Activated T-cell treated with anti-CD3 and anti-CD28 coated beads, Interleukin-2, amount 50 U/mL, for 48 hours (primary cell): ENCODE measurements around the gene CDR2.
A peak's percentile ranks its signal among the peaks of the same experiment; 100 is the strongest.
"Not testable (repeated sequence)": the region's sequence is repeated elsewhere in the genome, so short reads cannot be mapped to it uniquely, and the experiment has no call there.

ENCODE experiments used
- DNase-seq, 2 experiments: peaks; one replicate each; pipeline ENCODE4 v3.0.0-alpha.2; 2020

The CDR2 gene

DNA sequence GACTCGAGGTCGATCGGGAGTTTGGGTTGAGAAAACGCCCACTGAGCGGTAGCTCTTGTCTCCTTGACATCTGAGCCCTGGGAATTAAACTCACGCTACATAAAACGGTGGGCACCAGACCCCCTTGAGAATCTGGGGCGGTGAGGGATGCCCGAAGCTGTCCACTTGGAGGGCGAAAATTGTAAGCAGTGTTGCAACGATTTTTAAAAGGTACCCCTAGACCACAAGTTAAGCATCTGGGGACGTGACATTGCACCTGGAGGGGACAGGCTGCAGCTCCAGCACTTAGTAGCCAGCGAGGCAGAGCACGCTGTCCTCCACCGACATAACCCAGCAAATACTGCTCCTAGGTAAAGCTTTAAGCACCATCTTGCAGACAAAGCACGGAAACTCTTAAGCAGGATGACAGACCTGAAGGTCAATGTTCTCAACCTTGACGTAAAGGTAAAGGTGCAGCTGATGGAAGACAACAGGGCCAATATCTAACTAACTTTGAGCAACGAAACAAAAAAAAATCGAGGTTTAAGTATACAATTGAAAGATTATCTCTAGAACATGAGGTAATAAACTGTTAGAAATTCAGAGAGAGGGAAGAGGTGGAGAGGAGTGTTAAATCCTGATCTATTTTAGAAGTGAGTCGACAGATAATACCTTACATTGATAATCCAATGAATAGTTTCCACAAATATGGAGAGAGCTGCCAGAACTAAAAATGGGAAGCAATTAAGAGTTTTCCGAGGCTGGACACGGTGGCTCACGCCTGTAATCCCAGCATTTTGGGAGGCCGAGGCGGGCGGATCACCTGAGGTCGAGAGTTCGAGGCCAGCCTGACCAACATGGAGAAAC, 921 bp upstream of the CDR2 start:
- DNase-seq = no peak

DNA sequence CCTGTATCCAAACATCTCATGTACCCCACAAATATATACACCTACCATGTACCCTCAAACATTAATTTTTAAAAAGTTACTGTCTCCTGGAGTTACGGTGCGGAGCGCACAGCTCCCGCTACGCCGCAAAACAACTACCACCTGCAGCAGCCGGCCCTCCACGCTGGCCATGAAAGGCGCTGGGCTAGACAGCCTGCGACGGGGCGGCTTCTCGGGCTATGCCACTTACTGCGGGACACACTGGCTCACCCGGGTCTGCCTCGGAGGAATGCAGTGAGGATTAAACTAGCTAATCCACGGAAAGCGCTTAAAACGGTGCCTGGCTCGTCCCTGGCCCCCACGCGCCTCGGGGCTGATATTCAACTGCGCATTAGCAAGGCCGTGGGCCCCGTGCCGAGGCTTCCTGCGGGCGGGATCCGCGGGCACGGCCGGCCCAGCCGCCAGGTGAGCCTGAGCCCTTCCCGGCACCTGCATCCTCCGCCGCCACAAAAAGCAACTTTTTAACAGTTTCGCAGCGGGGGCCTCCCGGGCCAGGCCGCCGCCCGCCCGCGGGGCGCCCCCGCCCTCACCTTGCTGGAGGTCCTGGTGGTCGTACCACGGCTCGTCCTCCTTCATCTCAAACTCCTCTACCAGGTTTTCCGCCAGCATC, 633 bp downstream of the CDR2 start:
- DNase-seq = peak; percentile 65 to 67

DNA sequence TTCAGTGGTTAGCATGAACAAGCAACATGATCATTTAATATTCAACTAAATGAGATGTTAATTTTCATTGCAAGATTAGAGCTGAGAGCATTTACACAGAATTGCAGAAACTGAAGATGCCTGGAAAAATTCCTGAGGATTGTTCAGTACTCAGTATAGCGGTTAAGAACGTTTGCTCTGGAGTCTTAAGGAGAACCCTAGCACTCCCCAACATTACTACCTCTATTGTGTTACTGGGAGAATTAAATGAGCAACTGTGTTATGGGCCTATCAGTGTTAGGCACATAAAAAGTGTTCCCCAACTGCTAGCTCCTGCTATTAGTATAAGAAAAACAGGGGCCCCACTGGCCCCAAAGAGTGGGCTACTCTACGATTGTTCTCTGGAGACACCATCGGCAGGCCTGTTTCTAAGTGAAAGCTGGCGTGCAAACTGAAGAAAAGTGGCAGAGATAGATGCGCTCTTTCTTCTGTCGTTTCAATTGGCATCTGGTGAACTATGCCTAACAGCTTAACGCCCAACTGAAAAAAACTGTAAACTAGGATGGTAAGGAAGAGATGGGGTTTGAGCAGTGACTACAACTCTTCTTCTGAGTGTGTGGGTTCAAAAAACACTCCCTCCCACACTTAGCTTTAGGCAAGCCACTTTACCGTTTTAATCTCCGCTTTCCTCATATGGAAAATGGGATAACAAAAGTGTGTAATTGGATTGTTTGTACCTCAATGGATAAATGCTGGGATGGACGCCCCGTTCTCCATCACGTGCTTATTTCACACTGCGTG, 1.3 kb downstream of the CDR2 start:
- DNase-seq = peak; percentile 26 to 44

- DNase-seq = no peak
Measured at GRCh38 chr16:22370038-22370820, 4.2 kb downstream of the CDR2 start.

- DNase-seq = no peak
Measured at GRCh38 chr16:22369221-22369811, 5.1 kb downstream of the CDR2 start.

- DNase-seq = not testable (repeated sequence)
Measured at GRCh38 chr16:22368200-22368826, 6.1 kb downstream of the CDR2 start.

GRCh38 chr16:22366889-22367288, 7.5 kb downstream of the CDR2 start:
- no peak for DNase-seq

DNA sequence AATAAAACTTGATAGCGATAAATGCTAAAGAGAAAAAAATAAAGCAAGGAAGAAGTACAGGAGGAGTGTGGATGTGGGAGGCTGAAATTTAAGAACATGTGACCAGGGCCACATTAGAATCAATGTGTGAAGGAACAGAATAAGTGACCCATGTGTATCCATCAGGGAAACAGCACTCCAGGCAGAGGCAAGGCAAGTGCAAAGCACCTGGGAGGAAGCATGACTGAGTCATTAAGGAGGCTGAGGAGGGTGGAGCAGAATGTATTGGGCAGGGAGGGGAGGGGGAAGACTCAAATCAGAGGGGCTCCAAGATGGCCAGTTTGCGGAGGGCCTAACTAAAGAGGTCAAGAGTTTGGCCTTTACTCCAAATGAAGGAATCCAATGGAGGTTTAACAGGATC, 8.0 kb downstream of the CDR2 start:
- DNase-seq = no peak

DNA sequence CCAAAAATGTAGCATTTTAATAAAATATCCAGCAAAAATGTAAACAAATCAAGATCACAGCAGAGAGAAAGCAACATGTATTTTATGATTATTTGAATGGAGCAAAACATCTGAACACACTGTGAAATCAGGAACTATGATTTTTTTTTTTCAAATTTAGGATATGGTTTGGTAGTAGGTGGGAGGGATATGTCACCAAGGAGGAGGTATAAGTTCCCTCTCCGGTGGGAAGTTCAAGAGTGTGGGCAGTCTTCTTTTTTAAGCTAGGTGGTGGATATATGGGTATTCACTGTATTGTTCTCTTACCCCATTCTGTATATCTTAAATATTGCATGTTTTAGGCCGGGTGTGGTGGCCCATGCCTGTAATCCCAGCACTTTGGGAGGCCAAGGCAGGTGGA, 10.2 kb downstream of the CDR2 start:
- DNase-seq = no peak

DNA sequence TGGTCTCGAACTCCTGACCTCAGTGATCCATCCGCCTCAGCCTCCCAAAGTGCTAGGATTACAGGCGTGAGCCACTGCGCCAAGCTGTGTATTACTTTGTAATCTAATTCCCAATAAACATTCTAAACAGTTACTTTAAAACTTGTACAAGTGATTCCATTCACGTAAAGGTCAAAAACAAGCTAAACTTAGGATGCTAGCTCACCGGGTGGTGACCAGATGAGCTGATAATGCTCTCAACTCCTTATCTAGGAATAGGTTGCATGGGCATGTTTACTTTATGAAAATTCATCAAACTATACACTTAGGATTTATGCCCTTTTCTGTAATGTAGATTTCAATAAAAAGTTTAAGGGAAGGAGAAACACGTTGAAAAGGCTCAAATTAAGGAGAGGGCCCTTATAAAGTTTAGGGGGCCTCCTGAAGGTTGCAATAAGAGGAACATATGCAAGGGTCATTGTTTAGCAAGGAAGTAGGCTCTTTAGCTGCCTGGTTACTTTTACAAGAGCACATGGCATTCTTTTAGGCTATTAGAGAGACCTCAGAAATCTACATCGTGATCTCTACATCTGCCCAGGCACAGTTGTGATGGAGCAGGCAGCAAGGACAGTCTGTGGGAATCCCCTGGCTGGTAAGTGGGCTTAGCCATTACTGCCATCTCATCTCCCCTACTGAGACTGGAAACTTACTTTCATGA, 13.3 kb downstream of the CDR2 start:
- DNase-seq = no peak

GRCh38 chr16:22359679-22360078, 14.7 kb downstream of the CDR2 start:
- no peak for DNase-seq

DNA sequence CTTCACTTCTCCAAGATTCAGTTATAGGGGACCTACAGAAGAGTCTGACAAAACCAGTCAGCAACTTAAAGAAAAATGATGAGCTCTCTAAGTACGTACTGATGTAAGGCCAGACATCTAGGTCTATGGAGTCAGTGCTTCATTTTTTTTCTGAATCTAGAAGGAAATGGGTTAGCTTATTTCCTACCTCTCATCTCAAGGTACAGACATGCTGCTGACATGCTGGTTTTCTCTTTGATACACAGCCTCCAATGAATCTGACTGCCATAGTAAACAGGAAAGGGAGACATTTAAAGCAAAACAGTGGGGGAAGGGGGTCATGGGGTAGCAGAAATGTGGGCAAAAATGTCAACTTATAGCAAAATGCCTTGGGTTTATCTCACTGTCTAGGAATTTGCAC, 16.4 kb downstream of the CDR2 start:
- no peak for DNase-seq

- no peak for DNase-seq
Measured at GRCh38 chr16:22357635-22357971, 16.8 kb downstream of the CDR2 start.

DNA sequence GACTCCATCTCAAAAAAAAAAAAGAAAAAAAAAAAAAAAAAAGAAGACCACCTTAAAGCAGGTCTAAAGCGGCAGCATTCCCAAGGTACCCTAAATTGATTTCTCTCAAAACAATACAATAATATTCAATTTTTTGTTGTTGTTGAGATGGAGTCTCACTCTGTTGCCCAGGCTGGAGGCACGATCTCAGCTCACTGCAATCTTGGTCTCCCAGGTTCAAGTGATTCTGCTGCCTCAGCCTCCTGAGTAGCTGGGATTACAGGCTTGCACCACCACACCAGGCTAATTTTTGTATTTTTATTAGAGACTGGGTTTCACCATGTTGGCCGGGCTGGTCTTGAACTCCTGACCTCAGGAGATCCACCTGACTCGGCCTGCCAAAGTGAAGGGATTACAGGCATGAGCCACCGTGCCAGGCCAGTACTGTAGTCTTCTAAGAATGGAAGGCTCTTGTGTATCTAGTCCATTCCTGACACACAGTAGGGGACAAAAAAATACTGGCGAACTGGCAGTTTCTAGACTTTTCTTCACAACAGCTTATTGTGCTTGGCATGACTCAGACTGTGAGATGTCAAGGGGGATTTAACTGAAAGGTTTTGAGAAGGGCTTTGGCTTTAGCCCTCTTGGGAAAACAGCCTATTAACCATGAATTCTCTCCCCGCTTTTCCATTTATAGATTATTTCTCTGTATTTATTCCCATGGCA, 17.3 kb downstream of the CDR2 start:
- DNase-seq = no peak

DNA sequence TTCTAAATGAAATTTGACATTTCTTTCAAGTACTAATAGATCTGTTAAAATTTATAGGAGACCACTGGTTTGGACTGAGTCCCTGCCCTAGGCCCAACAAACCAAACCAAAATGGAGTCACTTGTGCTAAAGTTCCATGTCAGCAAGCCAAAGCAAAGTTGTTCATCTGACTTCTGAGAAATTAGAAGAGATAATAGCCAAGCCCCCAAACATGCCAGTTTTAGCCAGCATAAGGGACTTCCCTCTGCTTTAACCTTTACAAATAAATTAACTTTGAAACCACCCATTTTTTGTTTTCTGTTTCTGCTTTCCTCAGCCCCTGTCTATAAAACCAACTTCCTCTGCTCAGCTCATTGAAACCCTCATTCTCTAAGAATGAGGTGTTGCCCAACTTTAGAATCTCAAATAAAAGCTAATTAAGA, 18.9 kb downstream of the CDR2 start:
- DNase-seq = no peak

DNA sequence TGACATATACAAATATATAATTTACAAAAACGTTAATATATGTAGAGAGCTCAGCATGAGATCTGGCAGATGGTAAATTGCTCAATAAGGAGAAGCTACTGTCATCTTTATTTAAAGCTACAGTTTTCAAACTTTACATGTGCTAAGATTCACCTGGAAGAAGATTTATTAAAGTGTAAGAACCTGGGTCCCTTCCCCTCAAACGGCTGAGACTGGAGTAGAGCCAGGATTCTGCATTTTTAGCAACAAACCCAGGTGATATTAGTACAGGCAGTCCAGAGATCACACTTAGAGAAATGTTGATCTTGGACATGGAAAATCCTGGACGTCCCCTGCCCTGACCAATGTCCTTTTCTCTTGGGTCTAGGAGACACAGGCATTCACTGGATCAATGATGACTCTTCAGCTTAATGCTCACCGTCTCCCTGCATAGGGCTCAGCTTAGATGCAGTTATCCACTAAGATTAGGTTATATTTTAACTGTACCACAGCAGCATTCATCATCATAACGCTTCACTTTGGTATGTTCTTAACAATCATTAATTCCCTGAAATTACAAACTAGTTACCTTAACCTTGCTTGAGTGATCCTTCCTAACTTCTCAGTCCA, 20.4 kb downstream of the CDR2 start:
- no peak for DNase-seq

DNA sequence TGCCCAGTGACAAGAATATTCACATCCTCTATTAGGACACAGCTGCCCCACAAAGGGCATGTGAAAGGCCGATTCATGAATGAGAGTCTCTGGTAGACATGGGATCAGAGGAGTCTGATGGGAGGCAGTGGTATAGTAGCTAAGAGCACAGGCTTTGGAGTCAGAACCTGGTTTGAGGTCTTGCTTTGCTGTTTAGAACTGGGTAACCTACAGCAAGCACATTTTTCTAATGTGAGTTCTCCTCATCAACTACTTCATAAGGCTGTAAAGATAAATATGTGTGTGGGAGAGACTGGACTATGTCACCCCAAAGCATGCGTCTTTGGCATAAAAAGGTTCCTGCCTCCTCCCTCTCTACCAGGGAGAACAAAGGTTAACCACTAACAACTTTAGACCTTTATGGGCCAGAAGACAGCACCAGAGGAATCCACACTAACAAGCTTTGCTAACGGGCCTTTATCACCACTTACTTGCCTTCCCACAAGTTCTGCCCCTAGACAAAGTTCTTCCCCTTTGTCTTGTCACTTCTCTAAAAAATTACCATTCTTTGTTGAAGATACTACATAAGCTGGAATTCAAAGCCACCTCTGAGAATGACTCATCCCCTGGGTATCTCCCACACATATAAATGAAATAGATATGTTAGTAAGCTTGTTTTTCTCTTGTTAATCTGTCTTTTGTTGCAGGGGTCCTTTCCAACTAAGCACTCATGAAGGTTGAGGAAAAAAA, 21.1 kb downstream of the CDR2 start:
- DNase-seq = no peak

DNA sequence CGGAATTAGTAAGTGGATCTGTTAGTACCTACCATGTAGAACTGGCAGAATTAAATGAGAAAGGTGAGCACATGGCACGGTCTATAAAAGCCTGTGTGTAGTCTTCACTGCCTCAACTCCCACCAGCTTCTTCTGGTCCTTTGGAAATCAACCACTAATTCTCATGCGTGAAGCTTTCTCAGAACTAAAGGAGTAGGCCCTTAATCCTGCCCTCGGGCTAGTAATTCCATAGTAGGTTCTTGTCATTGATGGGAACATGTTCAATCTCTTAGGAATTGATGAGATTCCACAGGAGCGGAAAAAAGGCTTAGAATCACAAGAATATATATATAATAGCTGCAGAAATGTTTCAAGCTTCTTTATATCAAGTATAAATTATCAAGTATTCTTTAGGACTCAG, 21.7 kb downstream of the CDR2 start:
- DNase-seq = no peak

- no peak for DNase-seq
Measured at GRCh38 chr16:22352140-22352539, 22.3 kb downstream of the CDR2 start.

- DNase-seq = not testable (repeated sequence)
Measured at GRCh38 chr16:22351017-22351416, 23.4 kb downstream of the CDR2 start.
